ENCODE results near the gene CASZ1.

- TF ChIP-seq, protein P1, sequence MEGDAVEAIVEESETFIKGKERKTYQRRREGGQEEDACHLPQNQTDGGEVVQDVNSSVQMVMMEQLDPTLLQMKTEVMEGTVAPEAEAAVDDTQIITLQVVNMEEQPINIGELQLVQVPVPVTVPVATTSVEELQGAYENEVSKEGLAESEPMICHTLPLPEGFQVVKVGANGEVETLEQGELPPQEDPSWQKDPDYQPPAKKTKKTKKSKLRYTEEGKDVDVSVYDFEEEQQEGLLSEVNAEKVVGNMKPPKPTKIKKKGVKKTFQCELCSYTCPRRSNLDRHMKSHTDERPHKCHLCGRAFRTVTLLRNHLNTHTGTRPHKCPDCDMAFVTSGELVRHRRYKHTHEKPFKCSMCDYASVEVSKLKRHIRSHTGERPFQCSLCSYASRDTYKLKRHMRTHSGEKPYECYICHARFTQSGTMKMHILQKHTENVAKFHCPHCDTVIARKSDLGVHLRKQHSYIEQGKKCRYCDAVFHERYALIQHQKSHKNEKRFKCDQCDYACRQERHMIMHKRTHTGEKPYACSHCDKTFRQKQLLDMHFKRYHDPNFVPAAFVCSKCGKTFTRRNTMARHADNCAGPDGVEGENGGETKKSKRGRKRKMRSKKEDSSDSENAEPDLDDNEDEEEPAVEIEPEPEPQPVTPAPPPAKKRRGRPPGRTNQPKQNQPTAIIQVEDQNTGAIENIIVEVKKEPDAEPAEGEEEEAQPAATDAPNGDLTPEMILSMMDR (IDR thresholded peaks at IDR 0.05), result no peak
- no peak for TF ChIP-seq EZH2 (IDR thresholded peaks at IDR 0.05)
- no peak for TF ChIP-seq EZH2phosphoT487 (IDR thresholded peaks at IDR 0.05)
Measured at GRCh38 chr1:10827377-10828333, 31.2 kb upstream of the CASZ1 start.

Data from neural progenitor cell (in vitro differentiated cells).